ENCODE measurements around the gene KIF7. TPM values are rescaled to one million over a fixed set of nuclear protein-coding genes. Genes with fewer than 3 reads are reported as not detected.
A peak's percentile ranks its signal among the peaks of the same experiment; 100 is the strongest.

KIF7 gene
- total RNA-seq, 2 donors from 2014 or later = 0.11 to 0.53 TPM

DNA sequence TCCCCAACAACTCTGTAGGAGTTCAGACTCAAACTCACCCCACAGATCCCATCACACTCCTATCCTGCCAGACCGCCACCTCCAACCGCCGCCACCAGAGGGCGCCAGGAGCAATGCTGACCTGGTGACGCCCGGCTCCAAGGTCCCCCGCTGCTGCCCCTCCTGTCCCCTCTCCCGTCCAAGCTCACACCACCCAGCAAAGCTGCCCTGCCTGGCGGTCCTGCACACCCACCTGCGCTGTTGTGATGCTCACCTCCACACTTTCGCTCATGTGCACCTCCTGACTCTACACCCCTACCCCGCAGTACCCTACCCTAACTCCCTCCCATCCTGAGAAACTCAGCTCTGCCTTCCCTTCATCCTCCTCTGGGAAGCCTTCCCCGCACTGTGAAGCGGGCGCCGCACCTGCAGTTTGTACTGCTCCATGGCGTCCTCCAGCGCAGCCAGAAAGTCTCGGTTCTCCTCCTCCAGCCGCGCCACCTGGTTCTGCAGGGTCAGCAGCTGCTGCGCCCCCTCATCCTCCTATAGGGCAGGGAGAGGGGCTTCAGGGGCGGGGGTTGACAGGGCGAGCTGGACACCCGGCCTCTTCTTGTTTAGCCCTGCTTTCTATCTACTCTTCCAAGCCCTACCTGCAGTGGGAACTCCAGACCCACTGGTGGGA, 7.9 kb downstream of the KIF7 start:
- ATAC-seq (replicated peaks) = peak; percentile 71
- no peaks in the 10 kb centered on the region for H3K36me3 Mint-ChIP-seq (ENCODE audit: low read depth)
- no peak overlapping the region for H3K4me3 Mint-ChIP-seq
- H3K27ac Mint-ChIP-seq = no peak overlapping the region
- peaks cover 3% of the 10 kb centered on the region for H3K27me3 Mint-ChIP-seq
- no peaks in the 10 kb centered on the region for H3K4me1 Mint-ChIP-seq
- no peaks in the 10 kb centered on the region for H3K9me3 Mint-ChIP-seq

DNA sequence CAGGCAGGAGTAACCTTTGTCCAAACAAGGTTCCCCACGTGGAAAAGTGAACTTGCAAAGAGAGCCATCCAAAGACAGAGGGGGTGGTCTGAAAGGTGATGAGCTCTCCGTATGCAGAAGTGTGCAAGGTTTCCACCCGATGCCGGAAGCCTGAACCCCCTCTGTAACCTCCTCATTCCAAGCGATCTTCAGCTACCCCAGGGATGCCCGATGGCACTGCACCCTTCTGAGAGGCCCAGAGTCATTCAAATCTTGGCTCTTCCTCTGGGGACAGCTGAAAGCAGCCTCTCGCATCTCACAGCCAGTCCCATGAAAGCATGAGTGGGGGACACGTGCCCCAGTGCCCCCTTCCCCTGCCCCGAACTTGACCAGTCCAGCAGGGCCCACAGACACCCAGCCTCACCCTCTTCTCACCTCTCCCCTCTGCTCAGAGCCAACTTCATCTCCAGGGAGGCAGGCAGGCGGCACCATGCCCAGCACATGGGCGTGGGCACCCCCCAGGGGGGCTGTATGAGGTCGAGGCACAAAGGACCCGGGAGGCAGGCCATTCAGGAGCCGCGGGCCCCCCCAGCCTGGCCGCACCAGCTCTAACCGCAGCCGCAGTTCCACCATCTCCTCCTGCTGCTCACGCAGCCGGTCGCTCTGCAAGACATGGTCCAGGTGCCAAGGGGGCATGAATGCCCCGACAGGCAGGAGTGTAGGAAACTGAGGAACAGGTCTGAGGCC, 8.7 kb downstream of the KIF7 start:
- H3K27me3 Mint-ChIP-seq = no peaks in the 10 kb centered on the region

DNA sequence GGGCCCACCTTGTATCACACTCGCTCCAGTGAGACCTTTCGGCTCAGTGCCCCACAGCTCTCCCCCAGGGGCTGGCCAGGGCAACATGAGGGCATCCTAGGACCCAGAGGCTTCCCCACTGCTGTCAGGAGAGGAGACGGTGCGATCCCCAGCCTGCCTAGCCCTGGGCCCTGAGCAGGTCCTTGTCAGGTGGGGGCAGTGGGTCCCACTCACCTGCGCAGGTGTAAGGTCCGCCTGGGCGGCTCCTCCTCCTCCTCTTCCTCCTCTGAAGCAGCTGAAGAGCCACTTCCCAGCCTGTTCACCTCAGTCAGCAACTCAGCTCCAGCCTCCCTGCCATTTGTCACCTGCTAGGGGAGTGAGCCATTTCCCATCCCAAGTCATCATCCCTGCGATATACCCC, 9.6 kb downstream of the KIF7 start:
- Mint-ChIP-seq H3K27ac (no peak overlapping the region), H3K27me3 (no peaks in the 10 kb centered on the region), H3K4me1 (no peaks in the 10 kb centered on the region), H3K4me3 (no peak overlapping the region), H3K9me3 (no peaks in the 10 kb centered on the region), H3K36me3 (ENCODE audit: low read depth) (no peaks in the 10 kb centered on the region)
- ATAC-seq (replicated peaks) = no peak

More for the DNA sequence above, 8.7 kb downstream of the KIF7 start:
- no peak for ATAC-seq (replicated peaks)
- no peak overlapping the region for H3K27ac Mint-ChIP-seq
- H3K36me3 Mint-ChIP-seq (ENCODE audit: low read depth) = no peaks in the 10 kb centered on the region
- H3K9me3 Mint-ChIP-seq = no peaks in the 10 kb centered on the region
- H3K4me1 Mint-ChIP-seq = no peaks in the 10 kb centered on the region
- H3K4me3 Mint-ChIP-seq = no peak overlapping the region

DNA sequence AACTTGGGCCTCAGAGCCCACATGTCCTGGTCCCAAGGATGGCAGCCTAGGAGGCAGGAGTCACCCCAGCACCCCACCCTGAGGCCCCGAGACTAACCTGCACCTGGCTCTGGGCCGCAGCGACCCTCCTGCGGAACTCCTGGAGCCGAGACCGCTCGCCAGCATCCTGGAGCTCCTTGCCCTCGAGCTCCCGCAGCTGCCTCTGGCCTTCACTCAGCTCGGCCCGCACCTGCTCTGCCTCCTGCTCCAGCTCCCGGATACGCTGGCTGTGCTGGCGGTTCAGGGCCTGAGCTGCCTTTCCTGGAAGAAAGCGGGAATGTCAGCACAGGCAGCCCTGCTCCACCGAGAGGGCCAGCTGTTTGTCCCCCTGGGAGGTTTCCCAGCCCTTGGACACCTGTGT, 13.2 kb downstream of the KIF7 start:
- no peak overlapping the region for H3K4me3 Mint-ChIP-seq
- ATAC-seq (replicated peaks) = no peak

DNA sequence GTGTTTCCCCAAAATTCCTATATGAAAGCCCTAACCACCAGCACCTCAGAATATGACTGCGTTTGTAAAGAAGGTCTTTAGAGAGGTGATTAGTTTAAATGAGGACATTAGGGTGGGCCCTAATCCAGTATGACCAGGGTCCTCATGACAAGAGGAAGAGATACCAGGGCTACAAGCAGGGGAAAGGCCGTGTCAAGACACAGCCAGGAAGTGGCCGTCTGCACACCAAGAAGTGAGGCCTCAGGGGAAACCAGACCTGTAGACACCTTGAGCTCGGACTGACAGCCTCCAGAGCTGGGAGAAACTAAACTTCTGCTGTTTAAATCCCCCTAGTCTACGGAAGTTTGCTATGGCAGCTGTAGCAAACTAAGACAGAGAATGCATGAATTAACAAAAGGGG, 14.2 kb downstream of the KIF7 start:
- H3K4me3 Mint-ChIP-seq = no peak overlapping the region
- H3K27me3 Mint-ChIP-seq = no peaks in the 10 kb centered on the region
- H3K27ac Mint-ChIP-seq = no peak overlapping the region
- no peaks in the 10 kb centered on the region for H3K36me3 Mint-ChIP-seq (ENCODE audit: low read depth)
- H3K9me3 Mint-ChIP-seq = no peaks in the 10 kb centered on the region
- H3K4me1 Mint-ChIP-seq = no peaks in the 10 kb centered on the region
- ATAC-seq (replicated peaks) = no peak

More for the DNA sequence above, 13.2 kb downstream of the KIF7 start:
- Mint-ChIP-seq H3K27ac (no peak overlapping the region), H3K36me3 (ENCODE audit: low read depth) (no peaks in the 10 kb centered on the region), H3K27me3 (no peaks in the 10 kb centered on the region), H3K4me1 (no peaks in the 10 kb centered on the region), H3K9me3 (no peaks in the 10 kb centered on the region)

GRCh38 chr15:89640245-89640644, 15.0 kb downstream of the KIF7 start:
- Mint-ChIP-seq H3K27ac (no peak overlapping the region), H3K27me3 (no peaks in the 10 kb centered on the region), H3K4me3 (no peak overlapping the region), H3K36me3 (ENCODE audit: low read depth) (no peaks in the 10 kb centered on the region), H3K4me1 (no peaks in the 10 kb centered on the region), H3K9me3 (no peaks in the 10 kb centered on the region)
- ATAC-seq (replicated peaks) = no peak

DNA sequence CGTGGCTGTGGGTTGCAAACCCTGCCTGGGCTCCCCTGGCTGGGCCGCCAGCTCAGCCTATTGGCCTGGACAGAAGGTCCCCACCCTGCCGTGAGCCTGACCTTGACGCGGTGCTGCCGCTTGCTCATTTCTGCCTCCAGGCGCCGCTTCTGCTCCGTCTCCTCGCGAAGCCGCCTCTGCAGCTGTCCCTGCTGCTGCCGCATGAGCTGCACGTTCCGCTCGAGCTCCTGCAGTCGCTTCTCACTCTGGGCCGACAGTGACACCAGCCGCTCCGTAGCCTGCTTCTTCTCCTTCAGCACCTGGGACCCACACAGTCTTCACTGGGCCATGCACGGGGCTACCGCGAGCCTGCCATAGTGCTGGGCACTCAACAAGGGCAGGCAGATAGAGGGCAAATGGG, 21.7 kb downstream of the KIF7 start:
- Mint-ChIP-seq H3K9me3 (no peaks in the 10 kb centered on the region), H3K4me3 (no peak overlapping the region), H3K27ac (no peak overlapping the region), H3K4me1 (no peaks in the 10 kb centered on the region), H3K36me3 (ENCODE audit: low read depth) (no peaks in the 10 kb centered on the region), H3K27me3 (no peaks in the 10 kb centered on the region)
- ATAC-seq (replicated peaks) = no peak

DNA sequence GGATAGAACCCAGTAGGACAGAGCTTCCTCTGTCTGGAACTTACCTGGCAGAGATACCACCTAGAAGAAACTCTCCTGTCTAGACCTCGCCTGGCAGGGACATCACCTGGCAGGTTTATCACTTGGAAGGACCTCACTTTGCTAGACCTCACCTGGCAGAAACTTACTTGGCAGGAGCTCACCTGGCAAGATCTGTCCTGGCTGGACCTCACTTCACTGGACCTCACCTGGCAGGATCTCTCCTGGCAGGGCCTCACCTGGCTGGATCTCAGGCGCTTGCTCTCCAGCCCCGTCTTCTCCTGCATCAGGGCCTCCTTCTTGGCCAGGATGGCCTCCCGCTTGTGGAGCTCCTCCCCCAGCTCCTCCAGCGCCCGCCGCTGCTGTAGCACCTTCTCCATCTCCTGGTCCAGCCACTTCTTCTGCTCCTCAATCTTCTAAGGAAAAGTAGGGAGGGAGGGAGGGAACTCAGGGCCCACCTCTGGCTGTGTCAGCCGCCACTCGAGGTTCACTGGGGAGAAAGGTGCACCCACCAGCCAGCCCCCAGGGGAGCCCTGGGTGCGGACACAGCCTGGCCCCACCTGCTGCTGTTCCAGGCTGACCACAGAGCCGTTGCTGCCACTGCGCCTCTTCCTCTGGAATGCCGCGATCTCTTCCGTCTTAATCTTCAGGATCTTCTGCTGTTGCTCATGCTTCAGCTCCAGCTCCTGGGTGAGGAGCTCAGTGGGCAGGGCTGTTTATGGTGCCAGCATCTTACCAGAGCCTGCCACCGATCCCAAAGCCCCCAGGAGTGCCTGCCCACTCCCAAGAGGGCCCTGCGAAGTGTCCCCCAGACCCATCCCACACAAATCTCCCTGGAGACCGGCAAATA, 22.5 kb downstream of the KIF7 start:
- Mint-ChIP-seq H3K36me3 (ENCODE audit: low read depth) (peaks cover 4% of the 10 kb centered on the region), H3K4me1 (no peaks in the 10 kb centered on the region), H3K4me3 (no peak overlapping the region), H3K27me3 (no peaks in the 10 kb centered on the region), H3K9me3 (no peaks in the 10 kb centered on the region), H3K27ac (no peak overlapping the region)
- no peak for ATAC-seq (replicated peaks)

DNA sequence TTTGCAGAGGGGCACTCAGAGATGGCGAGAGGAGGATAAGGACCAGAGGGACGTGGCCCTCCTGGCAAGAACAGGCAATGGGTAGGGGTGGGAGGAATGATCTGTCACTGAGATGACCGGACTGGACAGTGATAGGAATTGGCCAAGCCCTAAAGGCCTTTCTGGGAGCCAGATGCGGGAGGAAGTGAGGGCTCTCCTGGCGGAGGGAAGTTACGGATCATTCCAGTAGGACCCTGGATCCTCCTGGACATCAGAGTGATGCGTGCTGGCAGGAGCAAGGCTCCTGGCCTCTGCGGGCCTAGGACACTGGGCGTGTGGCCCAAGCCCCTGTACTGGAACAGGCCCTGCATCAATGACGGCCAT, 23.4 kb downstream of the KIF7 start:
- peaks cover 13% of the 10 kb centered on the region for H3K36me3 Mint-ChIP-seq (ENCODE audit: low read depth)
- no peaks in the 10 kb centered on the region for H3K27me3 Mint-ChIP-seq

GRCh38 chr15:89630974-89631901, 24.0 kb downstream of the KIF7 start:
- Mint-ChIP-seq H3K27me3 (no peaks in the 10 kb centered on the region), H3K36me3 (ENCODE audit: low read depth) (peaks cover 17% of the 10 kb centered on the region), H3K4me3 (no peak overlapping the region), H3K4me1 (no peaks in the 10 kb centered on the region), H3K27ac (no peak overlapping the region), H3K9me3 (no peaks in the 10 kb centered on the region)
- ATAC-seq (replicated peaks) = no peak

More for the DNA sequence above, 23.4 kb downstream of the KIF7 start:
- H3K9me3 Mint-ChIP-seq = no peaks in the 10 kb centered on the region
- no peaks in the 10 kb centered on the region for H3K4me1 Mint-ChIP-seq
- ATAC-seq (replicated peaks) = no peak
- H3K4me3 Mint-ChIP-seq = no peak overlapping the region
- no peak overlapping the region for H3K27ac Mint-ChIP-seq

DNA sequence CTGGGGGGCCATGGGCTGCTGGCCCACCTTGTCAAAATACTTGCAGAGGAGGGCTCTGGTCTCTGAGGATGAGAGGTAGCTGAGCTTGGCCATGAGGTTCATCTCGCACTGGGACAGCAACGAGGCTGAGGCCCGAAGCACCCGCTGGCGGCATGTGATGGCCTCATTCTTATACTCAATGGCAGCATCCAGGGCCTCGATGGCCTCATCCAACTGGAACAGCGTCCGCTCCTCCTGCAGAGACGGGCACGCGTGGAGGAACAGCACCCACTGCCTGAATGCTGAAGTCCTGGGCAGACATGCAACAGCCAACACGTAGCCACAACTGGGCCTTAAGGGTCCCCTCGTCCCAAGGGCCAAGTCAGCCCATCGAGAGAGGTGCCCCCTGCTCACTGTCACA, 25.0 kb downstream of the KIF7 start:
- Mint-ChIP-seq H3K27ac (no peak overlapping the region), H3K4me3 (no peak overlapping the region), H3K27me3 (no peaks in the 10 kb centered on the region), H3K4me1 (no peaks in the 10 kb centered on the region), H3K9me3 (no peaks in the 10 kb centered on the region), H3K36me3 (ENCODE audit: low read depth) (peaks cover 27% of the 10 kb centered on the region)
- no peak for ATAC-seq (replicated peaks)

DNA sequence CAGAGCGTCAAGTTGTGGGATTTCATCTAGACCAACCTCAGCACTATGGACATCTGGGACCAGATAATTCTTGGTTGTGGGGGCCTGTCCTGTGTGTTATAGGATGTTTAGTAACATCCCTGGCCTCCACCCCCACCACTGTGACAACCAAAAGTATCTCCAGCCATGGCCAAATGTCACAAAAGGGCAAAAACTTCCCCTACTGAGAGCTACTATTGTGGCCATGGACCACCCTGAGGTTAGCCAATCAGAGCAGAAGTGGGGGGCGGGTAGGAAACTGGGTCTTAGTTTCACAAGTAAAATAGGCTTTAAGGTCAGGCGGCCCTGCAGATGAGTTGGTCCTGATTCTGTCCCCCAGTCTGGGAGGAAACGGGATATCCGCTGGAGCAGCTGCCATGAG, 25.4 kb downstream of the KIF7 start:
- H3K36me3 Mint-ChIP-seq (ENCODE audit: low read depth) = peaks cover 31% of the 10 kb centered on the region
- no peak for ATAC-seq (replicated peaks)
- no peak overlapping the region for H3K27ac Mint-ChIP-seq
- H3K4me3 Mint-ChIP-seq = no peak overlapping the region
- H3K9me3 Mint-ChIP-seq = no peaks in the 10 kb centered on the region
- no peaks in the 10 kb centered on the region for H3K4me1 Mint-ChIP-seq
- H3K27me3 Mint-ChIP-seq = no peaks in the 10 kb centered on the region

- Mint-ChIP-seq H3K27ac (no peak overlapping the region), H3K4me1 (no peaks in the 10 kb centered on the region), H3K36me3 (ENCODE audit: low read depth) (peaks cover 39% of the 10 kb centered on the region), H3K4me3 (no peak overlapping the region), H3K27me3 (no peaks in the 10 kb centered on the region), H3K9me3 (no peaks in the 10 kb centered on the region)
- no peak for ATAC-seq (replicated peaks)
These were observed 26.2 kb downstream of the KIF7 start for GRCh38 chr15:89628806-89629715.

Data from activated T-helper 17 cell treated with anti-CD3 and anti-CD28 coated beads, Interleukin-2, amount 50 U/mL, for 72 hours (primary cell).